GM12875 (cell line): ENCODE measurements around the gene SLC9A9.
A peak's percentile ranks its signal among the peaks of the same experiment; 100 is the strongest.

Experiments used
- H3K4me3 ChIP-seq: one replicate; pipeline ENCODE4 v1.5.1; 2011; ENCODE audit warnings: low read depth, low read length, control low read depth
- CTCF ChIP-seq: IDR thresholded peaks from 2 replicates; pipeline ENCODE4 v1.5.1; 2011; ENCODE audit warnings: low read depth, mild to moderate bottlenecking, control low read depth, inconsistent platforms, low read length, moderate library complexity, borderline replicate concordance; ENCODE audit not compliant: insufficient read depth

SLC9A9 gene

GRCh38 chr3:143847787-143848631 is at the start of gene SLC9A9:
Gene SLC9A9 (minus strand): TSS chr3:143848468. CDS start chr3:143848322, 146 bp downstream.
- peak within 1 kb of the TSS; percentile 68 for H3K4me3 ChIP-seq
- no peak for TF ChIP-seq CTCF

- TF ChIP-seq CTCF = no peak
- no peak overlapping the region for H3K4me3 ChIP-seq
Measured at GRCh38 chr3:143897576-143898295, 49.5 kb upstream of the SLC9A9 start.

- H3K4me3 ChIP-seq = no peak overlapping the region
- no peak for TF ChIP-seq CTCF
Measured at GRCh38 chr3:143896486-143896885, 48.2 kb upstream of the SLC9A9 start.

GRCh38 chr3:143895805-143896204 is 47.5 kb upstream of the SLC9A9 start:
- H3K4me3 ChIP-seq = no peak overlapping the region
- no peak for TF ChIP-seq CTCF

GRCh38 chr3:143888846-143889245 is 40.6 kb upstream of the SLC9A9 start:
- no peak overlapping the region for H3K4me3 ChIP-seq
- TF ChIP-seq CTCF = no peak

- no peak for TF ChIP-seq CTCF
- H3K4me3 ChIP-seq = no peak overlapping the region
Measured at GRCh38 chr3:143888166-143888565, 39.9 kb upstream of the SLC9A9 start.
